ENCODE results near the gene PPM1J. TPM values are rescaled to one million over a fixed set of nuclear protein-coding genes. Genes with fewer than 3 reads are reported as not detected.

PPM1J gene
- total and polyA plus RNA-seq, 2 of the 13 experiments (the other 11 are each of a cell fraction or from before 2014, with no cell fraction given), result 0.07 to 0.22 TPM

- peak; percentile 1; the same call in 1 of the 2 replicates for TF ChIP-seq SALL1 (CRISPR knock-in tag; IDR thresholded peaks at IDR 0.05)
- no peak for TF ChIP-seq SAFB2 (CRISPR knock-in tag; IDR thresholded peaks at IDR 0.05; ENCODE audit: borderline replicate concordance, low read depth)
- no peak for TF ChIP-seq ZNF251 (CRISPR knock-in tag; IDR thresholded peaks at IDR 0.05)
- TF ChIP-seq PAWR (CRISPR knock-in tag; IDR thresholded peaks at IDR 0.05; ENCODE audit: borderline replicate concordance), result no peak
- no peak for TF ChIP-seq GATAD2A (CRISPR knock-in tag; IDR thresholded peaks at IDR 0.05)
- no peak; the same call in 1 of the 2 replicates for TF ChIP-seq ZNF790 (CRISPR knock-in tag; IDR thresholded peaks at IDR 0.05; ENCODE audit: borderline replicate concordance)
- TF ChIP-seq ARNTL (CRISPR knock-in tag; IDR thresholded peaks at IDR 0.05), result no peak
- no peak for TF ChIP-seq PCBP1 (IDR thresholded peaks at IDR 0.05; ENCODE audit: borderline replicate concordance, low read depth, low read length)
- TF ChIP-seq PHF5A (CRISPR knock-in tag; IDR thresholded peaks at IDR 0.05; ENCODE audit: low read depth, unreplicated experiment), result no peak
- no peak for TF ChIP-seq CERS6 (CRISPR knock-in tag; IDR thresholded peaks at IDR 0.05)
- no peak for TF ChIP-seq PRDM4 (CRISPR knock-in tag; IDR thresholded peaks at IDR 0.05; ENCODE audit: borderline replicate concordance)
- no peak for TF ChIP-seq SUZ12 (IDR thresholded peaks at IDR 0.05; ENCODE audit: low read depth, low read length)
- no peak for TF ChIP-seq ZNF30 (CRISPR knock-in tag; IDR thresholded peaks at IDR 0.05)
- TF ChIP-seq EEA1 (CRISPR knock-in tag; IDR thresholded peaks at IDR 0.05; ENCODE audit: borderline replicate concordance), result no peak
- TF ChIP-seq TMF1 (CRISPR knock-in tag; IDR thresholded peaks at IDR 0.05; ENCODE audit: low read depth), result no peak
- no peak for TF ChIP-seq AKAP8 (CRISPR knock-in tag; IDR thresholded peaks at IDR 0.05)
- no peak for TF ChIP-seq BRD4 (CRISPR knock-in tag; IDR thresholded peaks at IDR 0.05)
- TF ChIP-seq PAXIP1 (CRISPR knock-in tag; conservative IDR thresholded peaks at IDR 0.05), result 0 out of 2 replicates have a peak, but pooled peaks have one; percentile 0
- TF ChIP-seq BRF2 (CRISPR knock-in tag; IDR thresholded peaks at IDR 0.05), result no peak
- 0 out of 2 replicates have a peak, but pooled peaks have one; percentile 55 for TF ChIP-seq ZBTB7A (CRISPR knock-in tag; IDR thresholded peaks at IDR 0.05)
- TF ChIP-seq SNRNP70 (IDR thresholded peaks at IDR 0.05; ENCODE audit: low read depth, low read length), result no peak
- no peak for TF ChIP-seq TBX3 (IDR thresholded peaks at IDR 0.05; ENCODE audit: borderline replicate concordance)
- no peak for TF ChIP-seq ZNF713 (CRISPR knock-in tag; IDR thresholded peaks at IDR 0.05)
Observed at GRCh38 chr1:112706505-112707220, 8.5 kb downstream of the PPM1J start, which contains the start of gene RHOC (continued).

Measured in HepG2 (cell line).